CD4-positive, alpha-beta T cell treated with Interleukin-2 at 100 ng/mL for 4 hours (primary cell): ENCODE data around the gene SLN.

Source experiments
- DNase-seq: peaks from one replicate; pipeline ENCODE4 v3.0.0-alpha.2; 2020; ENCODE audit warnings: low spot score

SLN gene

DNA sequence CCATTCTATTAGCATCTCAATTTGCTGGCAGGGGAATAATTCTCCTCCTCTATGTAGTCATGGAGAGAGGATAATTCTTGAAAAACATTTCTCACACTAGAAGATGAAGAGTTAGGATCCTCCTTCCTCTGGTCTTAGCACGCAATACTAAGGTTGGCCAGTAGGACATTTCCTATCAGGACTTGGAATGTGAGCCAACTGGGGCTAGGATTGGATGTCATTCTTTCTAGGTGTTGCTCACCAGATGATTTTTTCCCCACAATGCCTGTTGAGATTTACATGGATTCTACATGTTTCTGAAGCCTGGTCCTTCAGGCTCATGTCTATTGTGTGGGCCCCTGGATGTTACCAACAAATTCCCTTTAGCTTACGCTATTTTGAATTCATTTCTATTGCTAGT, 28.0 kb downstream of the SLN start:
- DNase-seq, result no peak

DNA sequence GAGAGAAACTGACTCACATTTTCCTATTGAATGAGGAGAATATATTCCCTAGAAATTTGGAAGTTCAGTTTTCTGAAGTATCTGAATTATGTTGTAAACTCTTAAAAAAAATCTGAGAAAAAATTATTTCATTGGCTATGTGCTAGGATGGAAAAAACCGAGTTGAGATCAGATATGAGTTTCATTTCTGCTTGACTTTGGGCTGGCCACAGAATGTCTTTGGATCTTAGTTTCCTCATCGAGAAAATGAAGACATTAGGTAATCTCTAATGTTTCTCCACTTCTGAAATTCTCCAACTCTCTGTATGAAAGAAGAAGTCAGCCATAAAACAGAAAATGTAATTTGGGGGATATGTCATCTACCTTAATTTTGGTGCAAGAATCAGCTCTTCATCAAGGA, 28.8 kb downstream of the SLN start:
- no peak for DNase-seq

DNA sequence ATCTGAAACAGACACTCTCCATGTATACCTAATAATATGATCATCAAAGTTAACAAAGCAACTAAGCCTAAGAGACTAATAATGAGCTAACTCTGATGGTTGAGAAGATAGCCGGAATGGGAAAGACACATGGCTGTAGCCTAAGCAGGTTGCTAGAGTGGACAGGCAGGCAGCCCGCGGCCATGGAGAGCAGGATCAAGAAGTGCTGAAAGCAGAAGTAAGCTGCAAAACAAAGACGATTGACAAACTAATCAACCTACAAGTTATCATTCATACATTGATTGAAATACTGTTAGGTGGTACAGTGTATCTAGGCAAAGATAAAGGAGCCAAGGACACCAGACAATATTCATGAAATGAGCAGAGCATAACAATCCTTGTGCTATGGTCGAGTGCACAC, 29.3 kb downstream of the SLN start:
- DNase-seq, result no peak

DNA sequence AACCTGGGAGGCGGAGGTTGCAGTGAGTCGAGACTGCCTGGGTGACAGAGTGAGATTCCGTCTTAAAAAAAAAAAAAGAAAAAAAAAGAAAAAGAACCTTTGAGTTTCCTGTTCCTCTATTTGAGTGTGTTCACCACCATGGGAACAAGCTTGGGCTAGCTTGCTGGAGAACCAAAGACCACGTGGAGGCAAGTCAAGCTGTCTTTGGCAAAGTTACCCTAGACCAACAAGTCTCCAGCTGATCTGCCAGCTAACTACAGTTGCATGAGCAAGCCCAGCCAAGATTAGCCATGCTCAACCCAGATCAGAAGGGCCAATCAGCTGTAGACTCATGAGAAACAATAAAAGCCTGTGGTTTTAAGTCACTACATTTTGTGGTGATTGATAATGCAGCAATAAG, 29.7 kb downstream of the SLN start:
- DNase-seq, result no peak

DNA sequence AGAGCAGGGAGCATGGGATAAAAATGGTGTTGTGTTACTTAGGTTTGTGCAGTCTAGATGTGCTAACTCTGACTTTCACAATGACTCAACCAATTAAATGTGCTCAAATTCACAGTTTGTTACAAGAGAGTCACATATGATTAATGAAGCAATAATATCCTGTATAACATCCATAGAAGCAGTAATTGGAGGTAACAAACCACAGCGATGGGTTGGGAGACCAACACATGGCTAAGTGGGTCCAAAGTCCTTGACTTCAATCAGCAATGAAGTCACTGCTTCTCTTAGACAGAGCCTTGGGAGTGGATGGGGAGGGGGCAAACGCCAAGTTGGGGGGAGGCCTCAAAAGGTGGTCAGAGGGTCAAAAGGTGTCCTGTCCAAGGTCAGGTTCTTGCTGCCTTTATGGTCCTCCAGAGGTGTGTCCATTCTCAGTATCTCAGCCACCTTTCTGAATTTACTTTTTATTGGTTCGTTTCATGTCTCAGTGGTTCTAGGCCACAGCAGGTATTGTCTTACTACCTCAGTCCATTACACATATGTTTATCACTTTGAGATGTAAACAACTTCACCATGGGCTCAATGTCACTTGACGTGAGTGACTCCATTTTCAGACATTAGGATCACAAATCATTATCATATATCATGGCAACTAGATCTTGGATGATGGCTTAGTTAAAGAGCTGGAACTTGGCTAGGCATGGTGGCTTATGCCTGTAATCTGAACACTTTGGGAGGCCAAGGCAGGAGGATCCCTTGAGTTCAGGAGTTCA, 32.4 kb downstream of the SLN start:
- no peak for DNase-seq

DNA sequence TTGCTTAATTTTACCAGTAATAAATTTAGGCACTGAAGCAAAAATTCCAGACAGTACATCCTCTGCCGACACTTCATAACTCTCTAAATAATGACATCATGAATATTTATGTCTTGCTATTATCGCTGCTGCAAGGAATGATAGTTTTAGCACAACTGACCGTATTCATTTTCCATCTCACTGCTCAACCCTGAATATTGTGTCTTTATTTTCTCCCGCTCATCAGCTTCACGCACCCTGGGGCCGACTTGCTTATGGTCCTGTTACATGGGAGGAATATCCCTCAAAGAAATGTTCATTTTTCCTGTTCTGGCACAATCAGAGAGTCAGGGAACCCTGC, 33.3 kb downstream of the SLN start:
- DNase-seq, result no peak

DNA sequence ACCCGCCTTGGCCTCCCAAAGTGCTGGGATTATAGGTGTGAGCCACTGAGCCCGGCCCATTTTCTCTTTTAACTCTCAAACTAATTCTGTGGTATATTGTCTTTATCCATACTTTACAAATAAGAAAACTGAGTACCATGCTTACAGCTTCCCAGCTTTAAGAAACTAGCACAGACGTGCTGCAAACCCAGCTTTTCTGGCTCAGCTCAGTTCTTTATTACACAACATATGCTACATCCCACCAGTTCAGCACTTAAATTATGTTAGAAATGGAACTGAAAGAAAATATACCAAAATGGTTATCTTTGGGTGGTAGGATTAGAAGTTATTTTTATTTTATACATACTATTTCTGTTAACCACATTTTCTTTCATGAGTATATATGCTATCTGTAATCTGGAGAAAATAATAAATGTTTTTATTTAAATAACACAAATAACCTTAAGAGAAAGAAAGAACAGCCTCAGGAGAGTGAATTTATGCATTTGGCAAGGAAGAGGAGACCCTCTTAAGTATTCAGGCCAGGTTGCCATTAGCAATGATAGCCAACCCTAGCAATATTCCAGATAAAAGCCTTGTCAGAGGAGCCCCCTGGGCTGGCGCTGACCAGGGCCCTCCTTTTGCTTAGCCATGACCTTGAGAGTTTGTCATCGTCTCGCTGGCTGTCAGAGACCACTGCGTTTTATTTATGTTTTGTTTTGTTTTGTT, 33.8 kb downstream of the SLN start:
- no peak for DNase-seq

DNA sequence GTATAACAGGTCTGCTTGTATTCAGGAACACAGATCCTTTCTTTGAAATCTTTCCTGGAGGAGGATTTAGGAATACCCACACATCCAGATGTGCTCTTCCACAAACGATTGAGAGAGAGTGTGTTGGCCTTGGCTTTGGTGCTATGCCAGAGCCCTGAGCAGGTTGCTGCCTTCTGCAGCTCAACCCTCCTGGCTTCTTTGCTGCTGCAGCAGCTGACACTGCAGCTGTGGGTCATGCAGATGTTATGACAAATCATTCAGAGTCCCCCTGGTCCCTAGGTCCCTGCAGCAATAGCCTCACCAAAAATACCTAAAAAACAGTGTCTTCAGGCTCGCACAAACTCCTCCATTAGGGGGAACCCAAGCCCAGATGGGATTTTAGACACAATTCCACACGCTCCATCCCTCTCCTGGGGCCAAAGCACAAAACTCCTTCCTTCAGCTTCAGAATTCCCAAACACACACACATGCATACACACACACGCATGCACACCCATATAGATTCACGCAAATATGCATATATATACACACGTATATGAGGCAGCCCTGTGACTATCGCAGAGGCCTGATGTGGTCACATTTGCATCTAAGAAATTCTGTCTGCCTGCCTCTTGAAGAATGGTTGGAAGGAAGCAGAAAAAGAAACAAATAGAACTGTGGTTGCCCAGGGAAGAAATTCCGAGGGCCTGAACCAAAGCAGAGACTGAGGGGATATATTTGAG, 35.4 kb downstream of the SLN start:
- DNase-seq, result no peak

DNA sequence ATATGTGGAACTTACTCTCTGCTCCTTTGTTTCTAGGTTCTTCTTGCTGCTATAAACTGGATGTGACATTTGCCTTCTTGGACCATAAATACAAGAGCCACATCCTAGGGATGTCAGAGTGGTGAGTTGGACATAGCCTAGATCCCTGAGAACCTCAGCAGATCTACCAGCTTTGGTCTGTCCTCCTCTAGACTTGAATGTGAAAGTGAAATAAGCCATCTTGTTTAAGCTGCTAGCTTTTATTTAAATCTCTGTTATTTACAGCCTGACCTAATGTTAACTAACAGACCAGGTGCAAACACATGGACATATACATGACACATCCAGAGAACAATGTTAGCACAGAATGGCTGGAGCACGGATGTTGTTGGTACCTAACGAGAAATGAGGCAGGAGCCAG, 36.0 kb downstream of the SLN start:
- no peak for DNase-seq

DNA sequence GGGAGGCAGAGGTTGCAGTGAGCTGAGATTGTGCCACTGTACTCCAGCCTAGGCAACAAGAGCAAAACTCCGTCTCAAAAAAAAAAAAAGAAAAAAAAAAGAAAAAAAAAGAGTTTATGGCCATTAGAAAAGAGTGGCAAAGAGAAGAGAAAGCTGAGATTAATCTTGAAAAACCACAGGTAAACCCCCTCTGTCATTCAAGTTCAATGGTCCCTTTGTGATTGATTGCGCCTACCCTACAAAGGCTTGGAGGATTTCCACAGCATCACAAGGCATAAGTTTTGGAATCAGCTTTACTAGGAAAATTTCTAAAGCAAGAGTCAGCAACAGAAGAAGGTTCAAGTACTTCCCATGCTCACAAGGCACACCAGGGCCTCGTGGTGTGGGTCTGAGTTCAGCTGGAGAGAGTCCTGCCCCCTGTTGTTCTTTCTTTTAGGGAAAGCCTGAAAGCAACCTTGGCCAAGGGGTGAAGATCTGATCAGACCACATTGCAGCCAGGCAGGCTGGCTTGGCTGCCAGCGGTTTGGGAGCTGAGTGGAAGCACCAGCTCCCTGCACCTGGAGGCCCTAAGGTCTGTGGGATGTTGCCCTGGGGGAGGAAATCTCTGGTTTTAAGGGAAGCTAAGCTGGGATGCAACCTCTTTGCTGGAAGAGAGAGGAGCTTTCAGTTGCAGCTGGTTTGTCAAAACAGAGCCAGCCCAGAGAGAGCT, 41.8 kb downstream of the SLN start:
- no peak for DNase-seq

DNA sequence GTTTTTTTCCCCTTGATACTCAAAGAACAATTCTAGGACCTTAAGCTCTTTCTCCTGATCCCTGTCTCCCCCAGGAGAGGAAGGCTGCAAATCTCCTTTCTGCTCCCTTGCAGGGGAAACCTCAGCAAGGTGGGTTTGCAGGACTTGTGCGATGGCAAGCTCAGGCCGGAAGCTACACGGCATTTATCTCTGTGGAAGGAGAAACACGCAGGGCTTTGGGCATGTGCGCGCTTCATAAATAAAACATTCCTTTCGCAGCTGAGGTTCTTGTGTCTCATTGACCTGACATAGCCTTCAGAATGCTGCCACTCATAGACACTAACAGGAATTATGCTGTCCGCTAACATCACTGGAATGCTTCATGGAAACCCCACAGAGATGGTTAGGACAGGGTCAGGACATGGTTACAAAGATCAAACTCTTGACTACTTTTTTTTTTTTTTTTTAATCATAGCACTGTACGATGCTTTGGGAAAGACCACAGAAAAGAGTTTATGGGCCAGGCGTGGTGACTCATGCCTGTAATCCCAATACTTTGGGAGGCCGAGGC, 42.6 kb downstream of the SLN start:
- DNase-seq, result no peak

DNA sequence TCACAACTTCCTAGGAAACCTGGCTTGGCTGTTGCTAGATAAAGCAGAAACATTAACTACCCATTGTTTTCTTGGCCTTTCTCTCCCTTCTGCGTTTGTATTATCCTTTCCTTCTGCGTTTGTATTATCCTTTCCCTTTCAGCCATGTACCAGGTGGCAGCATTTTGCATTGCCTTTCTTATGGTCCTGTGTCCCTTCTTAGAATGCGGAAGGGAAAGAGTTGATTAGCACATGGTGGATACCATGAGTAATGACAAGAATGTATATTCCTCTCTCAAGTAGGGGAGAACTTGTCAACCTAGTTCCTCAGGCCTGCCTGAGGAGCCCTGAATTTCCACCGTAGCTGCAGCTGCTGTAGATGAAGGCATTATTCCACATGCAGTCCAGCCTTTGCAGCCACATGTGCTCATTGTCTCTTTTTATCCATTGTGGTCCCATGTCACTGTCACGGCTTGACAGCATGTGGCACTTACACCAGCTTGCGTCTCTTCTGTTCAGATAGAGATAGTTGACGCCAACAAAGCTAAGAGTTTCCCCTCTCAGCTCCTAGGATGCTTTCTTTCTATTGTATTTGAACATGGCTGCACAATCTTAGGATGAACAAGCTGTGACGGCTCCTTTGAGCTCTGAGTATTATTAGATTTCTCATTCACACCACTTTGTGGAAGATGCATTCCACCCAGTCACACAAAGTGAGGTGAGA, 44.8 kb downstream of the SLN start:
- DNase-seq, result no peak

DNA sequence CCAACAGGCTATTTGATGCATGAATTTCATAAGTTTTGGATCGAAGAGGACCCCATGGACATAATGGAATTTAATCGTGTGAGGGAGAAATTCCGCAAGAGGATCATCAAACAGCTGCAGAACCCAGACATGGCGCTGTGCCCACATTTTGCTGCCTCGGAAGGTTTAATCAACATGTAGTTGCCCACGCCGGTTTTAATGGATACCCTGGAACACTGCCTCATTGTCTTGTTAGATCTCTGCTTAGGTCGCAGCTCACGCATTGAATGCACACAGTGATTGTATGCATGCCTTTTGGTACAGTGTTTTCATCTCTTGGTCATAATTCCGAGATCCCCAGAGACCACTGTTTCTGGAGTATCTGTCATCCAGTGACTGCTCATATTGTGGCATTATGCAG, 46.8 kb downstream of the SLN start:
- DNase-seq, result no peak

DNA sequence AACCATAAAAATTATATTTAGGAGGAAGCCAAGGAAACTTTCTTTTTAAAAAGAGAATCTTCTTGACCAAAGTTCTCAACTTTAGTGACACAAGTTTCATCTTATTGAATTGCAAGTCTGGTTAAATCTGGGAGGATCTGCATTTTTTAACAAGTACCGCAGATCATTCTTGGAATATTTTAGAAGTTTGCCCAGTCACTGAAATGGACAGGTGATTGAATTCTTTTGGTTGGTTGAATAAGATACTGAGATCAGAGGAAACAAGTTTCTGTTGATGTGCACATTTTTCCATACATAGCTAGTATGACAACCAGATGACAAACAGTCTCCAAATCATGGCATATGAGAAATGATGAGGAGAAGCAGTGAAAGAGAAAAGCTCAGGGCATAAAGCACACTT, 50.2 kb downstream of the SLN start:
- DNase-seq, result no peak

DNA sequence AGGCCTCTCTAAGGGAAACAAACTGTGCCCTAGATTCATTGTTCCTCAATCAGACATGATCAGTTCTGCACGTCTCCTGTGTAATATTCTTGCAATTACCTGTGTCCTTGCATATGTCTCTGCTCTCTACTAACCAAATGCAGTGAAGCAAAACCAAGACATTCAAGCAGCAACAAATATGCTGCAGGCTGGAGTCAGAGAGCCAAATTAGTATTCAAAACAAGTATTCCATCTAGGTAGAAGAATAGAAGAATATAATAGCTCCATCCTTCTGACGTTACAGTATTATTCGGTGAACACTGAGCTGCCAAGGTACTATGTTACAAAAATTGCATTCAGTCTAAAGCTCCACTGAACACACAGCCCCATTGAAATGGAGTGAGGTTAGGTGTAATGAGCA, 51.8 kb downstream of the SLN start:
- DNase-seq, result no peak

DNA sequence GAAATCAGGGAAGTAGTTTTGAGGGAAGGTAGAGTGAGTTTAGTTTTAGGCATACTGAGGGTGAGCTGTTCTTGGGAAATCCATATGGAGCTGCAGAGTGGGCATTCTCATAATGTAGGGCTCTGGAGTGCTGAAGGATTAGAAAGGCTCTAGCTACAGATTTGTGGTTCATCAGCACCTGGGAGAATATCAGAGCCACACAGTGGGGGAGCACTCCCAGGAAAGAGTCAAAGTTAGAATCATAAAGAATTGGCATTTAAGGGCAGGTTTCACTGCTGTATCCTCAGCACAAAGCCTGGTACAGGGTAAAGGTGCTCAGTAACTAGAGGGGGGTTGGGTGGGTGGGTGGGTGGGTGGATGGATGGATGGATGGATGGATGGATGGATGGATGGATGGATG, 52.5 kb downstream of the SLN start:
- DNase-seq, result no peak
